Panc1 (cell line): ENCODE results near the gene SMOC2. TPM values are rescaled to one million over a fixed set of nuclear protein-coding genes. Genes with fewer than 3 reads are reported as not detected.

ENCODE experiments used
- ATAC-seq: fragments of 200-7000 bp; cut with Tn5 transposase; 2 replicates; pipeline ENCODE4 v1.9.1; 2020; ENCODE audit warnings: mild to moderate bottlenecking, moderate library complexity
- BruUV-seq: library from RNA; stranded (reverse); fragments of 400-500 nt; replicated peaks from 2 replicates; lab custom pipeline; 2021; lab: Mats Ljungman, UMichigan
- CTCF ChIA-PET: fragments of 300-600 bp; sonication (Branson Sonifier 250); formaldehyde crosslinking; loops from one replicate; lab custom pipeline; 2022; ENCODE audit warnings: antibody characterized with exemption; lab: Charles Lee
- POLR2A ChIA-PET: fragments of 300-600 bp; sonication (Branson Sonifier 250); formaldehyde crosslinking; loops from one replicate; lab custom pipeline; 2022; ENCODE audit warnings: antibody characterized with exemption; lab: Charles Lee
- DNase-seq: peaks from one replicate; pipeline ENCODE4 v3.0.0-alpha.2; 2010; ENCODE audit warnings: low read depth, low spot score
- H3K27ac ChIP-seq: 2 replicates; pipeline ENCODE4 v1.5.1; 2011; ENCODE audit warnings: mild to moderate bottlenecking, low read length, inconsistent platforms
- H3K27me3 ChIP-seq: fragments of 200-500 bp; sonication (Bioruptor generic); 2 replicates; pipeline ENCODE4 v1.6.0; 2014; ENCODE audit warnings: low read length, inconsistent platforms; ENCODE audit not compliant: control insufficient read depth, insufficient read depth
- H3K36me3 ChIP-seq: fragments of 200-500 bp; sonication (Bioruptor generic); 2 replicates; pipeline ENCODE4 v1.5.1; 2014; ENCODE audit warnings: inconsistent platforms, mild to moderate bottlenecking, low read length, moderate library complexity; ENCODE audit not compliant: control insufficient read depth, insufficient read depth
- H3K4me1 ChIP-seq: 2 replicates; pipeline ENCODE4 v1.5.1; 2011; ENCODE audit warnings: inconsistent platforms, mild to moderate bottlenecking, low read length, moderate library complexity; ENCODE audit not compliant: control insufficient read depth, insufficient read depth
- H3K4me3 ChIP-seq, 2 experiments: 2 replicates each; pipeline ENCODE4 v1.5.1; 2011 to 2012; ENCODE audit warnings: low read depth in 2 of 2, low read length in 2 of 2, mild to moderate bottlenecking in 2 of 2, inconsistent platforms in 1 of 2, moderate library complexity in 1 of 2
- H3K9me3 ChIP-seq: fragments of 200-500 bp; sonication (Bioruptor generic); 2 replicates; pipeline ENCODE4 v1.5.1; 2014; ENCODE audit warnings: low read depth, mild to moderate bottlenecking, inconsistent platforms, low read length, moderate library complexity; ENCODE audit not compliant: control insufficient read depth, insufficient read depth
- POLR2AphosphoS5 ChIP-seq: IDR thresholded peaks from 2 replicates; pipeline ENCODE4 v1.6.1; 2012; ENCODE audit warnings: mild to moderate bottlenecking, low read depth, low read length, moderate library complexity
- SIN3A ChIP-seq: IDR thresholded peaks from 2 replicates; pipeline ENCODE4 v1.6.1; 2012; ENCODE audit warnings: low read depth, mild to moderate bottlenecking, low read length, moderate library complexity, borderline replicate concordance; ENCODE audit not compliant: insufficient read depth
- TCF7L2 ChIP-seq: IDR thresholded peaks from 2 replicates; pipeline ENCODE4 v1.6.1; 2011; ENCODE audit warnings: mild to moderate bottlenecking, low read depth, low read length, inconsistent platforms
- in situ Hi-C: cut with HindIII; loops from 2 replicates; pipeline ENCODE4 v1.10.0; 2016; ENCODE audit warnings: low sequenced_read_pairs, low pct_unique_long_range_greater_than_20kb
- intact Hi-C: fragments of 100-400 bp; cut with micrococcal nuclease; formaldehyde crosslinking; loops from one replicate; pipeline ENCODE4 v1.10.0; 2022; ENCODE audit not compliant: unreplicated experiment
- total RNA-seq: library from RNA; stranded (reverse); gene quantifications from one replicate; pipeline ENCODE4 v1.2.1, GENCODE V29; 2021; ENCODE audit not compliant: unreplicated experiment
- TF ChIP-seq, protein P1 (sequence below): fragments of 450-650 bp; IDR thresholded peaks from 2 replicates; pipeline ENCODE4 v1.5.1; 2017; ENCODE audit warnings: mild to moderate bottlenecking
- TF ChIP-seq, protein P2 (sequence below), 2 experiments: IDR thresholded peaks; 2 replicates each; pipeline ENCODE4 v1.6.1; 2011 to 2012; ENCODE audit warnings: low read depth in 2 of 2, control low read depth in 1 of 2, low read length in 1 of 2, mild to moderate bottlenecking in 1 of 2, moderate library complexity in 1 of 2; ENCODE audit not compliant: insufficient read depth in 1 of 2

Gene SMOC2
- total RNA-seq, 1 experiment from 2014 or later, result 0.13 TPM

DNA sequence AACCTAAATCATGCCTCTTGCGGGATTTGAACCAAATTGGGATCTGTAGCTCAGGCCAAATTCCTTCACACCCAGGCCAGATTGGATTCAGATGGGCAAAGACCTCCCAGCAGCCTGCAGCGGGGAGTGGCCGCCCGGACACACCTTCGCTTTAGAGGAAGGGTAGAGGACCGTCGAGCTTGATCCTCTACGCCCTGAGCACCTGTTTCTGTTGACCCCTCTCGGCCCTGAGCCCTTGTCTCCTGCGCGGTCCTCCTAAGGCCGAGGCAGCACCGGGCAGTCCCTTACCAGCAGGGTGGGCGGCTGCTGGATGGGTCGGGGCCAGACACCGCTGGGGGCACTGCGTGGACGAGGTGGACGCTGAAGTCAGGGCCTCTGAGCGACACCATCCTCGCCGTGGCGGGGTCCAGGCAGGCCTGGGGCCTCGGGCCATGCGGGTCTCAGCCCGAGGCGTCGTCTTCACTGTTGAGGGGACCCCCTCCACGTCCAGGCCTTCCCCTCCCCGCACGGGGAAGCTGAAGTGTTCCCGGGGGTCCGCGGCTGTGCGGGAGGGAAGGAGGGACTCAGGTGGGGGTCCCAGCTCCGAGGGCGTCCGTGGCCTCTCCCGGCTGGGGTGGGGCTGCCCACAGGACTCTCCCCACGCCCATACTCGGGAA lies 114.8 kb downstream of the SMOC2 start:
- Histone ChIP-seq H3K27me3 (no peaks in the 10 kb centered on the region), H3K27ac (no peak overlapping the region), H3K9me3 (no peaks in the 10 kb centered on the region), H3K36me3 (no peaks in the 10 kb centered on the region), H3K4me3 (no peak overlapping the region), H3K4me1 (no peaks in the 10 kb centered on the region)
- in situ Hi-C loops, result no loop called here
- ChIA-PET CTCF (no interaction called here), POLR2A (no interaction called here)
- TF ChIP-seq POLR2AphosphoS5 (no peak), SIN3A (no peak)
- TF ChIP-seq, protein P1, sequence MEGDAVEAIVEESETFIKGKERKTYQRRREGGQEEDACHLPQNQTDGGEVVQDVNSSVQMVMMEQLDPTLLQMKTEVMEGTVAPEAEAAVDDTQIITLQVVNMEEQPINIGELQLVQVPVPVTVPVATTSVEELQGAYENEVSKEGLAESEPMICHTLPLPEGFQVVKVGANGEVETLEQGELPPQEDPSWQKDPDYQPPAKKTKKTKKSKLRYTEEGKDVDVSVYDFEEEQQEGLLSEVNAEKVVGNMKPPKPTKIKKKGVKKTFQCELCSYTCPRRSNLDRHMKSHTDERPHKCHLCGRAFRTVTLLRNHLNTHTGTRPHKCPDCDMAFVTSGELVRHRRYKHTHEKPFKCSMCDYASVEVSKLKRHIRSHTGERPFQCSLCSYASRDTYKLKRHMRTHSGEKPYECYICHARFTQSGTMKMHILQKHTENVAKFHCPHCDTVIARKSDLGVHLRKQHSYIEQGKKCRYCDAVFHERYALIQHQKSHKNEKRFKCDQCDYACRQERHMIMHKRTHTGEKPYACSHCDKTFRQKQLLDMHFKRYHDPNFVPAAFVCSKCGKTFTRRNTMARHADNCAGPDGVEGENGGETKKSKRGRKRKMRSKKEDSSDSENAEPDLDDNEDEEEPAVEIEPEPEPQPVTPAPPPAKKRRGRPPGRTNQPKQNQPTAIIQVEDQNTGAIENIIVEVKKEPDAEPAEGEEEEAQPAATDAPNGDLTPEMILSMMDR, result no peak
- no TSS peak for BruUV-seq
- ATAC-seq (no peak; the same call in 1 of the 2 replicates), DNase-seq (no peak)
- intact Hi-C loops, result no loop called here

DNA sequence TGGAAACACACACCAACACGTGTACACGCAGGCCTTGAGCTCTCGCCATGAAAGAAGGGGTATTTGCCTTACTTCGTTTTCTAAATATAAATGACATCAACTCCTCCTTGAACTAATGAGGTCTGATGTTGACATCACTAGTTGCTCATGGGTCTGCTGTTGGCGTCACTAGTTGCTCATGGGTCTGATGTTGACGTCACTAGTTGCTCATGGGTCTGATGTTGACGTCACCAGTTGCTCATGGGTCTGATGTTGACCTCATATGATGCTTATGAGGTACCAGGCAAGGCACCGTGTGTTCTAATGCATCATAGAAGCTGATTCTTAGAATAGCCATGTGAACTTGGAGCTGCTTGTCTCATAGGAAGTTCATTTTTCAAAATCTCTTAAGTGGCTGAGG lies 116.5 kb downstream of the SMOC2 start:
- DNase-seq, result no peak
- H3K4me3 ChIP-seq, result no peak overlapping the region
- ChIA-PET POLR2A (no interaction called here), CTCF (no interaction called here)
- H3K27me3 ChIP-seq, result no peaks in the 10 kb centered on the region
- no peak overlapping the region for H3K27ac ChIP-seq
- in situ Hi-C loops (no loop called here), intact Hi-C loops (no loop called here)
- H3K9me3 ChIP-seq, result no peaks in the 10 kb centered on the region
- H3K36me3 ChIP-seq, result no peaks in the 10 kb centered on the region
- no peaks in the 10 kb centered on the region for H3K4me1 ChIP-seq
- TF ChIP-seq TCF7L2, result no peak
- no peak for TF ChIP-seq SIN3A
- TF ChIP-seq, protein P1, result no peak
- TF ChIP-seq, protein P2, sequence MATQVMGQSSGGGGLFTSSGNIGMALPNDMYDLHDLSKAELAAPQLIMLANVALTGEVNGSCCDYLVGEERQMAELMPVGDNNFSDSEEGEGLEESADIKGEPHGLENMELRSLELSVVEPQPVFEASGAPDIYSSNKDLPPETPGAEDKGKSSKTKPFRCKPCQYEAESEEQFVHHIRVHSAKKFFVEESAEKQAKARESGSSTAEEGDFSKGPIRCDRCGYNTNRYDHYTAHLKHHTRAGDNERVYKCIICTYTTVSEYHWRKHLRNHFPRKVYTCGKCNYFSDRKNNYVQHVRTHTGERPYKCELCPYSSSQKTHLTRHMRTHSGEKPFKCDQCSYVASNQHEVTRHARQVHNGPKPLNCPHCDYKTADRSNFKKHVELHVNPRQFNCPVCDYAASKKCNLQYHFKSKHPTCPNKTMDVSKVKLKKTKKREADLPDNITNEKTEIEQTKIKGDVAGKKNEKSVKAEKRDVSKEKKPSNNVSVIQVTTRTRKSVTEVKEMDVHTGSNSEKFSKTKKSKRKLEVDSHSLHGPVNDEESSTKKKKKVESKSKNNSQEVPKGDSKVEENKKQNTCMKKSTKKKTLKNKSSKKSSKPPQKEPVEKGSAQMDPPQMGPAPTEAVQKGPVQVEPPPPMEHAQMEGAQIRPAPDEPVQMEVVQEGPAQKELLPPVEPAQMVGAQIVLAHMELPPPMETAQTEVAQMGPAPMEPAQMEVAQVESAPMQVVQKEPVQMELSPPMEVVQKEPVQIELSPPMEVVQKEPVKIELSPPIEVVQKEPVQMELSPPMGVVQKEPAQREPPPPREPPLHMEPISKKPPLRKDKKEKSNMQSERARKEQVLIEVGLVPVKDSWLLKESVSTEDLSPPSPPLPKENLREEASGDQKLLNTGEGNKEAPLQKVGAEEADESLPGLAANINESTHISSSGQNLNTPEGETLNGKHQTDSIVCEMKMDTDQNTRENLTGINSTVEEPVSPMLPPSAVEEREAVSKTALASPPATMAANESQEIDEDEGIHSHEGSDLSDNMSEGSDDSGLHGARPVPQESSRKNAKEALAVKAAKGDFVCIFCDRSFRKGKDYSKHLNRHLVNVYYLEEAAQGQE (IDR thresholded peaks at IDR 0.05; ENCODE audit: insufficient read depth in 1 of 2, low read depth in 2 of 2, low read length in 1 of 2), result no peak
- no peak for TF ChIP-seq POLR2AphosphoS5
- no peak for ATAC-seq
- no TSS peak for BruUV-seq
